Keratinocyte (primary cell): ENCODE measurements around the gene HES7. TPM values are rescaled to one million over a fixed set of nuclear protein-coding genes. Genes with fewer than 3 reads are reported as not detected.
A peak's percentile ranks its signal among the peaks of the same experiment; 100 is the strongest.

Experiments used
- DNase-seq: peaks from one replicate; pipeline ENCODE4 v3.0.0-alpha.2; 2011; ENCODE audit warnings: low read depth, missing footprints, low spot score
- FAIRE-seq: peaks from 2 replicates; lab custom pipeline; 2011; peaks lifted over from hg19 to GRCh38; lab: Jason Lieb, UNC
- H2AFZ ChIP-seq: 2 replicates; pipeline ENCODE4 v1.6.0; 2012; ENCODE audit warnings: low read length, control low read depth, inconsistent platforms; ENCODE audit not compliant: control insufficient read depth
- H3K27ac ChIP-seq: 2 replicates; pipeline ENCODE4 v1.5.1; 2011; ENCODE audit warnings: low read length; ENCODE audit not compliant: control insufficient read depth, insufficient read depth
- H3K27me3 ChIP-seq: 3 replicates; pipeline ENCODE4 v1.6.0; 2011; ENCODE audit warnings: low read length; ENCODE audit not compliant: control insufficient read depth, insufficient read depth; ENCODE audit errors: extremely low read depth
- H3K36me3 ChIP-seq, 2 experiments: 2 replicates in 1 of 2; 3 replicates in 1 of 2; pipeline ENCODE4 v1.5.1; 2011; ENCODE audit warnings: low read length in 2 of 2, mild to moderate bottlenecking in 1 of 2; ENCODE audit not compliant: control insufficient read depth in 2 of 2, insufficient read depth in 2 of 2; ENCODE audit errors: extremely low read depth in 1 of 2
- H3K4me1 ChIP-seq: 3 replicates; pipeline ENCODE4 v1.5.1; 2011; ENCODE audit warnings: low read length; ENCODE audit not compliant: control insufficient read depth, insufficient read depth; ENCODE audit errors: extremely low read depth
- H3K4me2 ChIP-seq: 3 replicates; pipeline ENCODE4 v1.6.0; 2011; ENCODE audit warnings: low read depth, low read length; ENCODE audit not compliant: control insufficient read depth, insufficient read depth; ENCODE audit errors: extremely low read depth
- H3K4me3 ChIP-seq, 3 experiments: fragments of 200-600 bp in 1 of 3; sonication (generic) in 1 of 3; 2 replicates in 2 of 3; 3 replicates in 1 of 3; pipeline ENCODE4 v1.5.1; 2011 to 2016; ENCODE audit warnings: low read length in 3 of 3, mild to moderate bottlenecking in 3 of 3, control low read depth in 2 of 3, inconsistent platforms in 1 of 3, low read depth in 1 of 3, mixed read lengths in 1 of 3, mixed run types in 1 of 3, moderate library complexity in 1 of 3; ENCODE audit not compliant: control insufficient read depth in 2 of 3, insufficient read depth in 2 of 3; ENCODE audit errors: extremely low read depth in 1 of 3
- H3K79me2 ChIP-seq: 2 replicates; pipeline ENCODE4 v1.6.0; 2012; ENCODE audit warnings: low read length; ENCODE audit not compliant: control insufficient read depth, insufficient read depth
- H3K9ac ChIP-seq: 3 replicates; pipeline ENCODE4 v1.6.0; 2011; ENCODE audit warnings: low read length; ENCODE audit not compliant: control insufficient read depth, insufficient read depth; ENCODE audit errors: extremely low read depth
- H3K9me1 ChIP-seq: 3 replicates; pipeline ENCODE4 v1.6.0; 2011; ENCODE audit warnings: low read length; ENCODE audit not compliant: control insufficient read depth, insufficient read depth; ENCODE audit errors: extremely low read depth
- H3K9me3 ChIP-seq: 2 replicates; pipeline ENCODE4 v1.5.1; 2012; ENCODE audit warnings: low read depth, low read length; ENCODE audit not compliant: control insufficient read depth
- H4K20me1 ChIP-seq: 3 replicates; pipeline ENCODE4 v1.6.0; 2011; ENCODE audit warnings: low read length; ENCODE audit not compliant: control insufficient read depth, insufficient read depth; ENCODE audit errors: extremely low read depth
- EZH2 ChIP-seq: IDR thresholded peaks from one replicate; pipeline ENCODE4 v1.6.1; 2012; ENCODE audit warnings: inconsistent platforms, mild to moderate bottlenecking, low read length, moderate library complexity
- dilution Hi-C: fragments of 300-500 bp; cut with MboI; formaldehyde crosslinking; loops from one replicate; pipeline ENCODE4 v1.7.0; 2020; ENCODE audit warnings: low sequenced_read_pairs; ENCODE audit not compliant: extremely low pct_ligation_motif_present
- polyA plus RNA-seq, 5 experiments: library from polyadenylated mRNA; depleted of rRNA in 3 of 5; stranded (reverse) in 3 of 5; stranded (forward) in 1 of 5; unstranded in 1 of 5; fragments of >200 nt; gene quantifications; 1 replicate in 1 of 5; 2 replicates in 3 of 5; 3 replicates in 1 of 5; pipeline versions ENCODE4 v1.2.1 to v1.2.3, GENCODE V29; 2011 to 2012; ENCODE audit warnings: missing spikeins in 2 of 5, low read depth in 1 of 5, low replicate concordance in 1 of 5
- TF ChIP-seq, protein P1 (sequence below), 3 experiments: IDR thresholded peaks in 1 of 3; conservative IDR thresholded peaks in 1 of 3; optimal IDR thresholded peaks in 1 of 3; 2 replicates in 2 of 3; 3 replicates in 1 of 3; pipeline versions ENCODE3 to v1.5.1; 2011; ENCODE audit warnings: low read length in 3 of 3, mild to moderate bottlenecking in 3 of 3, moderate library complexity in 2 of 3, control low read depth in 1 of 3, inconsistent platforms in 1 of 3; ENCODE audit not compliant: insufficient read depth in 2 of 3; ENCODE audit errors: extremely low read depth in 1 of 3

The HES7 gene
- polyA plus RNA-seq, 1 donor (not counting 4 experiments of a cell fraction or from before 2014, with no cell fraction given), result 0.33 TPM

DNA sequence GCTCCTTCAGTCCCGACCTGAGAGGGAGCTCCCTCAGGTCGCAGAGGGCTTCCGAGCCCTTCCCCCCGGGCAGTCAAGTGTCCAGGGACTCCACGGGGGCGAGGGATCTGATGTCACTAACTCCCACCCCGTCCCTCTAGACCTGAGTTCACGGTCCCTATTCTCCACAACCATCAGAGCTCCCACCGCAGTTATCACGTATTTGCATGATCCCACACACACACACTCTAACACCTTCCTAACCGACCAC lies 32.0 kb upstream of the HES7 start:
- Histone ChIP-seq H3K9ac (peak overlapping the region; percentile 100), H3K79me2 (peaks cover 41% of the 10 kb centered on the region), H3K27ac (peak overlapping the region; percentile 98), H4K20me1 (peaks cover 3% of the 10 kb centered on the region), H3K4me1 (peaks cover 39% of the 10 kb centered on the region), H3K27me3 (no peaks in the 10 kb centered on the region), H3K4me3 (peak overlapping the region; percentile 78 to 100 (median 79)), H3K9me1 (peaks cover 11% of the 10 kb centered on the region), H3K4me2 (peak overlapping the region; percentile 86), H3K36me3 (peaks cover 8 to 29% of the 10 kb centered on the region in 2 experiments), H2AFZ (no peak overlapping the region), H3K9me3 (no peaks in the 10 kb centered on the region)
- FAIRE-seq, result no peak
- TF ChIP-seq, protein P1, sequence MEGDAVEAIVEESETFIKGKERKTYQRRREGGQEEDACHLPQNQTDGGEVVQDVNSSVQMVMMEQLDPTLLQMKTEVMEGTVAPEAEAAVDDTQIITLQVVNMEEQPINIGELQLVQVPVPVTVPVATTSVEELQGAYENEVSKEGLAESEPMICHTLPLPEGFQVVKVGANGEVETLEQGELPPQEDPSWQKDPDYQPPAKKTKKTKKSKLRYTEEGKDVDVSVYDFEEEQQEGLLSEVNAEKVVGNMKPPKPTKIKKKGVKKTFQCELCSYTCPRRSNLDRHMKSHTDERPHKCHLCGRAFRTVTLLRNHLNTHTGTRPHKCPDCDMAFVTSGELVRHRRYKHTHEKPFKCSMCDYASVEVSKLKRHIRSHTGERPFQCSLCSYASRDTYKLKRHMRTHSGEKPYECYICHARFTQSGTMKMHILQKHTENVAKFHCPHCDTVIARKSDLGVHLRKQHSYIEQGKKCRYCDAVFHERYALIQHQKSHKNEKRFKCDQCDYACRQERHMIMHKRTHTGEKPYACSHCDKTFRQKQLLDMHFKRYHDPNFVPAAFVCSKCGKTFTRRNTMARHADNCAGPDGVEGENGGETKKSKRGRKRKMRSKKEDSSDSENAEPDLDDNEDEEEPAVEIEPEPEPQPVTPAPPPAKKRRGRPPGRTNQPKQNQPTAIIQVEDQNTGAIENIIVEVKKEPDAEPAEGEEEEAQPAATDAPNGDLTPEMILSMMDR (optimal IDR thresholded peaks at IDR 0.05 in 1 of 3, IDR thresholded peaks at IDR 0.05 in 1 of 3, conservative IDR thresholded peaks at IDR 0.05 in 1 of 3; ENCODE audit: extremely low read depth in 1 of 3, insufficient read depth in 2 of 3, low read length in 3 of 3), result no peak
- TF ChIP-seq EZH2, result no peak
- dilution Hi-C loops, result no loop called here
- no peak for DNase-seq

DNA sequence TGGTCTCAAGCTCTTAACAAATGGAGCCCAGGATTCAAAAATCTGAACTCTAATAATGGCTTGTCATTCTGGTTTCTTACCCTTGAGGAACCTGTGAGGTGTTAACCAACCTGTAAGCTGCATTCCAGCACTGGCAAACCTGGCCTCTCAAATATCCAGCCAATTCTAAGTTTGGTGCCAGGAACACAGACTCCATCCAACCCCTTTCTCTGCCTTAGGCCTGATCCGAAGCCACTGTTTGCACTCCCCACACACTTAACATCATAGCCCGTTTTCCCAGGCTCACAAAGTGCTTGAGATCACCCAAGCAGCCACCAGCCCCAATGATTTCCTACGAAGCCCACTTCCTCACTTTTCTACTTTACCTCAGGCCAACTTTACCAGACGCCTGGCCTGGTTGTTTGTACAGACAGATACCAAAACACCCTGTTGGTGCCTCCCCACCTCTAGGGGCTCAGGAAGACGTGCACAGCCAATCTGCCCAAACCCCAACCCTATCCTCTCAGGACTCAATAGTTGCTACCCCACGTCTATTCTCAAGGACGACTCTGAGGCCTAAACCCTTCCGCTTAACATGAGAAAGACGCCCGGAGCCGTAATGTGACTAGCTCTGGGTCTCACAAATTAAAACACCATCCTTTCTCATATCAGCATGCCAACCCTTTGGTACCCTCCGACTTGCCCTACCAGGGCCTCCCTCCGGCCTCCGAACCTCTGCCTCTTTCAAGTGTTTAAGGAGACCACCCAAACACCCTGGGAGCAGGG lies 31.5 kb upstream of the HES7 start:
- no peaks in the 10 kb centered on the region for H3K27me3 ChIP-seq
- peaks cover 6% of the 10 kb centered on the region for H4K20me1 ChIP-seq
- H3K4me2 ChIP-seq, result peak overlapping the region; percentile 86
- peaks cover 11% of the 10 kb centered on the region for H3K9me1 ChIP-seq
- FAIRE-seq (peak; percentile 59), DNase-seq (no peak)
- H3K4me1 ChIP-seq, result peaks cover 42% of the 10 kb centered on the region
- dilution Hi-C loops, result no loop called here
- no peak for TF ChIP-seq EZH2
- TF ChIP-seq, protein P1 (optimal IDR thresholded peaks at IDR 0.05 in 1 of 3, IDR thresholded peaks at IDR 0.05 in 1 of 3, conservative IDR thresholded peaks at IDR 0.05 in 1 of 3; ENCODE audit: extremely low read depth in 1 of 3, insufficient read depth in 2 of 3, low read length in 3 of 3), result no peak
- peaks cover 46% of the 10 kb centered on the region for H3K79me2 ChIP-seq
- H2AFZ ChIP-seq, result no peak overlapping the region
- peaks cover 7 to 30% of the 10 kb centered on the region in 2 experiments for H3K36me3 ChIP-seq
- H3K9ac ChIP-seq, result peak overlapping the region; percentile 100
- peak overlapping the region; percentile 98 for H3K27ac ChIP-seq
- H3K4me3 ChIP-seq, result peak overlapping the region; percentile 78 to 100 (median 79)
- H3K9me3 ChIP-seq, result no peaks in the 10 kb centered on the region
